Skin of body (tissue), 2 donors: ENCODE measurements around the gene NT5DC1. TPM values are rescaled to one million over a fixed set of nuclear protein-coding genes. Genes with fewer than 3 reads are reported as not detected.

Experiments used
- DNase-seq: peaks from one replicate; lab custom pipeline; 2025; lab: John Stamatoyannopoulos, UW
- total RNA-seq: library from RNA; depleted of rRNA; stranded (reverse); fragments of >200 nt; gene quantifications from one replicate; pipeline ENCODE4 v1.2.3, GENCODE V29; 2014

NT5DC1 gene
- total RNA-seq, 1 donor from 2014 or later = 9.0 TPM

DNA sequence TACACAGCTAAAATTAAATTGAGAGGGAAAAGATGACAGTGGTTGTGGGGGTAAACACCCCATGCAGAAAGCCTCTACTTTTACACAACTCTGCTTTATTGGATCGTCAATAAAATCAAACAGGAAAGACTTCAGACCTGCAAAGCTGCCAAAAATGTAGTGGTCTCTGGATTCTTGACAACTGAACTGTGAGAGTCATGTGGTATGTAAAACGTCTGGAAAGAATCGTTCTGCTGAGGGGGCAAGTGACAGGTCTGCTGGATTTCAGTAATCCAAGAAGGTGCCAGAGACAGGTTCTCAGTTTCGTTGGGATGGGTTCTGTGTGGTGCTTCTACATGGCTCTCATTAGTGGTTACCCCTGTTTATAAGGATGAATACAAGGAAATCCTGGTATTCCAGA, 89.9 kb downstream of the NT5DC1 start:
- no peak for DNase-seq

DNA sequence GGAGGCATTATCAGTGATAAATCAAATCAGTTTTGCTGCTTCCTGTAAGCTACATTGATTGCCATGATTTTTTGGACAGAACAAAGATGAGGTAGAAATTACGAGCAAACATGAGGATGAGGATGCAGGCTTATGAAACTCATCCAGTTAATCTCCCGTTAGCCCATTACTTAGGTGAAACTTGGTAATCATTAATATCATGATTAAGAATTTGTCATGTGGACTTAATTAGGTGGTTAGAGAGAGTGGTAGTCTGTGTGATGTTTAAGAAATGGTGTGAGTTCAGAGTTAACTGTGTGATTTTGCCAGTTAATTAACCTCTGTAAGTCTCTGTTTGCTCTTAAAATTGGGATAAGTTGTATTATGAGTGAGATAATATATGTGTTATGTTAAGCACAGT, 91.2 kb downstream of the NT5DC1 start:
- no peak for DNase-seq

DNA sequence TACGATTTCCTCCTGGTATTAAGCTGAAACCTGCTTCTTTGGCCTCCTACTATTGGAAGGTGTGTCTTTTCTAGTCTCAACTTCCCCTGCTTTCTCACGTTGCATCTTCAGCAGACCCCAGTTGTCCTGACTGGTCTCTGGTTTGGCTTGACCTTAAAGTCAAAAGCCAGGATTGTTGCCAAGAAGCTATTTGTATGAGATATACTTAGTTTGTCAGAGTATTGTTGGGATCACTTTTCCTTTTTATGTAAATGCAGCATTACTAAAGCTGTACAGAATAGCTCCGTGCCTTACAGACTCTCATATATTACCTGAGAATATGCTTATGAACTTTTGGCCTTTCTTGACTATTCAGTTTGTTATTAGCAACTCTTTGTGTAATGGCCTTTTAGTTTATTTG, 92.1 kb downstream of the NT5DC1 start:
- no peak for DNase-seq

DNA sequence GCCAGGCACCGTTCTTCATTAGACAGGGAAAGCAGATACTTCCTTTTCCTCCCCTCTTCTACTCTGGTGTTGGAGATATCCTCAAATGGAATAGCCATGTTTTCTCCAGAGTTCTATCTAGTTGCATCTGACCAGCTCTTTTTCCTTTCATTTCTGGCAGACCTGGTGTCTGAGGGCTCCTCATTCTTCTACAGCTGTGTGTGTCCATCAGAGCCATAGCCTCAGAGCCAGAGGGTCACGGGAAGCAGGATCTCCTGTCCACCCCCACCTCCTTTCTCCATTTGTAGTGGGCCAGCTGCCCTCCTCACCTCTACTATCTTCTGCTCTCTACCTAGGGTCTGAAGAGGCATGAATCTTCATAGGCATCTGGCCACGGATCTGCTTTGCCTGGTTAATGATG, 96.2 kb downstream of the NT5DC1 start:
- DNase-seq = no peak

DNA sequence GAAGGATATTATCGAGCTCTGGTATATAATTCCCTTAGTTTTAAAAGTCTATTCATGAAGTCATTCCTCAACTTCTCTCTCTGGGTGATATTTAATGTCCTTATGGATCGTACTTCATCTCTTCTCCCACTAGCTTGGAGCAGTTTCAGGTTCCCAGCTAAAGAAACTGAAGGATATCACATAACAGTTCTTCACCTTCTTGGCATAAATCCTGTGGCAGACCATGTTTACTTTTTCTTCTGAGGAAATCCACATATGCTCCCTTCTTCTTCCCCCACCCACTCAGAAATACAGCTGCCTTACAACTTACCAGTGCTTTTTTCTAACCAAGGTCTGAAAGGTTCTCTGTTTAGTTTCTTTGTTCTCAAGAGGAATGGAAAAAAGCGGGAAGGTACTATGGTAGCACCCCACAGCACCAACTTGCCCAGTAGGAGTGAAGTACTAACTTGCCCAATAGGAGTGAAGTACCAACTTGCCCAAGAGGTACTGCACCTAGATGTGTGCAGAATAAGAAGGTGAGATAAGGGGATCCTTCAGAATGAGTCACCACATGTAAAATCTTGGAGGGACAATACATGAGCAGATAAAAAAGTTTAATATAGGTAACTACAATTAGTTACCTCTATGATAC, 100.1 kb downstream of the NT5DC1 start:
- no peak for DNase-seq

DNA sequence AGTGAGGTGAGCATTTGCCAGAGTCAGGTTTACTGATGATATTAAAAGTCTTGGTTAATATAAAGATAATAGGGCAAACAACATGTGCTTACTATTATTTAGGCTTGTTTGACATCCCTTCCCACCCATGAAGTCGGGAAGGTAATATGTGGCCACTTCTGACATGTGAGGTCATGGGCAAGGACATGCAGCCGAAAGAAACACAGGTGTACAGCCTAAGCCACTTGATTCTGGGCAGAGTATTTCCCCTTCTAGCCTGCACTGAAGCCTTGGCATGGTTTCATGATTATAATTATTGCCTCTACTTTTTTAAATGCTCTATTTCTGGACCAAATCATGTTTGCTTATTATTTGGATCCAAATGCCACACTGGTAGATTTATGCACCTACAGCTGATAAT, 100.9 kb downstream of the NT5DC1 start:
- DNase-seq = no peak

DNA sequence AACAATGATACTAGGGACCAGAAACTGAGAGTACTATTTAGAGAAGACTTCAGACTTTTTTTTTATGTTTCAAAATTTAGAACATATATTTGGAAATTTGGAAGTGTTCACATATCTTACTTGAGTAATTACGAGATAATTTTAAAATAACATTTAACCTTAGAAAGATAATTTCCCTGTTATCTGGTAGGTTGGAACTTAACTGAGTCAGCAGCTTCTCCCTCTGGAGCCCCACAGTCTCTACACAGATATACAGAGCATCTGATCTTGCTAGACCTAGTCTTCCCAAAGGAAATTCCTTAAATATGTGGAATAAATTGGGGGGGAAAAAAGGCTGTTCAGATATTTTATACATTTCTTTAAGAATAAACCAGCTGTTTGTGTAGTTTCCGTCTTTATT, 104.6 kb downstream of the NT5DC1 start:
- no peak for DNase-seq

DNA sequence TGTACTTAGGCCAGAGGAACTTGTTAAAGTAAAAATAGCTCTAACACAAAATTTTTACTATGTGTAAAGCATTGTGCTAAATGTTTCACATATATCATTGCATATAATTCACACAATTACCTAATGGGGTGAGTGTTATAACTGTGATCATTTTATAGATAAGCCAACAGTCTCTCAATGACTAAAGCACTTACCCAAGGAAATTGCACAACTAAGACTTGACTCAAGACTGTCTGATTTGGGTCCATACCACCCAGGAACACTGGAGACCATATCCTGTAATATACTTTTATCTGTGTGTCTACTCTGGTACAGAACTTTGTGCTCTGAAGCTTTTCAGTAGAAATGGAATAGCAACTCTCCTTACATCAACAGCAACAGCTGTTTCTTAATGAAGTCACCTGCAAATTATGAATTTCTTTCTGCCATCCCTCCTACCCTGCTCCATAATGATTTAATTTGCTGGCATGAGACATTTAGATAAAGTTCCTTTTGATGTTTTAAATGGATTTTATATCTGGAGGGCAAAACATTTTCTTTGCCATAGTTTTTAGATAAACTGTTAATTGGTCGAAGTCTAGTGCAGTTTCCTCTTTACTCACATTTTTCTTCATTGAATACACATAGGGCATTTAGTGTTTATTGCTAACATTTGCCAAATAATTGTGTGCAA, 105.7 kb downstream of the NT5DC1 start:
- DNase-seq = no peak

DNA sequence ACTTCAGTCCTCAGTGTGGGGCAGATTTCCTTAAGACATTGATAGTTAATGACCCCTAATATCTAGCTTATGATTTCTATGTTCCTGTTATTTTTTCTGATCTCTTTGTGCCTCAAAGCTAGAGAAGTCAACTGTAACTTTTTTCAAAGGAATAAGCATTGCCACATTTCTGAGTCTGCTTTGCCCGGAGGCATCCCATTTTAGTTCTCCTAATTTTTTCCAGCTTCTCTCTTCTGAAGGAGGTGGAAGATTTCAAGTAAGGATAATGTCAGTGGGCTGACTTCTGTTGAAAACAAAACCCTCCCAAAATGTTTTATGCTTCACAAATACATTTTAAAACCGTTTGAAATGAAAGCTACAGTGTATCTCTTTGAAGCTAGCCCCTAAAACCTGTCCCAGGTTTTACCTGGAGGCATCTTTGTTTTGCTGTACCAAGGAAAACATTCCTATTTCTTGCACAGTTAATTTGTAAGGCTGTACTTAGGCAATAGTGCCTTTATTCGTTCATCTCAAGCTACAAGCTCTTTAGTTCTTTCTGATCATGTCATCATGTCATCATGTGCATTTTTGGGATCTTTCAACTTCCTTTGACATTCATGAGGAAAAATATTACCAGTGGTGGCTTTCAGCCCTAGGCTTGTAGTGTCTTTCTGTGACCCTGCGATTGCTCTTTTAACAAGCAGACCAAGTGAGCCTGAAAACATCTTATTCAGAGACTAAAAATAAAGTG, 107.6 kb downstream of the NT5DC1 start:
- DNase-seq = no peak

DNA sequence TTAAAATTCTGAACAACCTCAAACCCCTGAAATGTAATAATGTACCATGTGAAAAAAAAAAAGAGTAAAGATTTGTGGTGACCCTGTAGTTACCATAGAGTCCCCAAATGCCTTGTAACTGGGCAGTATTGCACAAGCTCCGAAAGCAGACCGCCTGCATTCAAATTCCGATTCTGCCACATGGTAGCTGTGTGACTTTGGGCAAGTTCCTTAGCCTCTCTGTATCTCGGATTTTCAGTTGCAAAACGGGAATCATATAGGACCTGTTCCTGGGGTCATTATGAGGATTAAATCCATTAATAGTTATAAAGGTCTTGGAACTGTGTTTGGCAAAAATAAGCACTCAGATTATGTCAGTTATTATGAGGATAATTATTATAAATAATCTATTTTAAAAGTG, 109.7 kb downstream of the NT5DC1 start:
- no peak for DNase-seq

DNA sequence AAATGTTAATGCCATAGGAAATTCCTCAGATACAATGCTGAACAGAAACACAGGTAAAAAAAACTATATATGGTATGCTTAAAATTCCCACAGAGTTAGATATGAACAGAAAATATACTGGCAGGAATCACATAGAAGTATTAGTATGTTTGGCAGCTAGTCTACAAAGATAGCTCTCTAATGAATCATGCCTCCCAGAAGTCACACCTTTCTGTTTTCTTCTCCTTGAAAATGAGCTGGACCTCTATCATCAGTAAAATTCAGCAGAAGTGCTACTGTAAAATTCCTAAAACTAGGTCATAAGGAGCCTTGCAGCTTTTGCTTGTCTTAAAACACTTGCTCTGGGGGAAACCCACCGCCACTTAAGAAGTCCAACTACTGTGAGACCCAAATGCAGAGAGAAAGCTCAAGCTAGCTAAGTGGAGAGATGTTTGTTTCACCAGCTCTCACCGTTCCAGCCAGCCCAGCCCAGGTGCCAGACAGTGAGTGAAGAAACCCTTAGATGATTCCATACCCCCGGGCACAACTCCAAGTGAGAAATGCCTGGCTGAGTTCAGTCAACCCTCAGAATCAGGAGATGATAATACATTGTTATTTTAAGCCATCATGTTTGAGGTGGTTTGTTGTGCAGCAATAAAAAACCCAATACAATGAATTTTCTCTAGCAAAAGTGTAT, 110.2 kb downstream of the NT5DC1 start:
- no peak for DNase-seq

DNA sequence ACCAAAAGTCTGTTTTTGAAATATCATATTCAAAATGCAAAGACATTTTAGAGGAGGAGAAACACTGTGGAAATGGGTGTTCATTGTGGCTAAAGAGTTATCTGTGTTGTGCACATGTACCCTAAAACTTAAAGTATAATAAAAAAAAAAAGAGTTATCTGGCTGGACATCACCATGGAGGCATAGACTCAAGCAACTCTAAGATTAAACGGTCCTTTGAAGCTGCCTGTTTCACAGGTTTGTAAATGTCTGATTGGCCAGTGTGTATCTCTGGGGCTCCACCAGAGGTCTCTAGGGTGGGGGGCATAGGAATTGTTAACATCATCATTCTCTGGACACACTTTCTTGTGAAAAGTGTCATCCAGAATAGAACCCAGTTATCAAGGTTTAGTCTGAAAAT, 114.0 kb downstream of the NT5DC1 start:
- DNase-seq = no peak

DNA sequence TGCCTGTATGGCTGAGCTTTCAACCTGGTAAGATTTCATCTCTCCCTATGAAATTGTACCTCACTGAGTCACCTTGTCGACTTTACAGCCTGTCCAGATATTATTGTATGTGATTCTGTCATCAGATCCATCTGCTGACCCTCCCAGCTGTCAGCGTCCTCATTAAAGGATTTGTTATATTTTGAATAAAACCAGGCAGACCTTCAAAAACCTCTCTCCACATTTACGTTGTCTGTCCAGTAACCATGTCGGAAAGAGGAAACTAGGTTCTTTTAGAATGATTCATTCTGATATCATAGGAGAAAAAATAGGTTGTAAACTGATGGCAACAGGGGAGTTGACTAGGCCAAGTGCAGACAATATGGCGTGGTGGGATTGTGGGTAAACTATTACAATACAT, 114.8 kb downstream of the NT5DC1 start:
- DNase-seq = no peak

DNA sequence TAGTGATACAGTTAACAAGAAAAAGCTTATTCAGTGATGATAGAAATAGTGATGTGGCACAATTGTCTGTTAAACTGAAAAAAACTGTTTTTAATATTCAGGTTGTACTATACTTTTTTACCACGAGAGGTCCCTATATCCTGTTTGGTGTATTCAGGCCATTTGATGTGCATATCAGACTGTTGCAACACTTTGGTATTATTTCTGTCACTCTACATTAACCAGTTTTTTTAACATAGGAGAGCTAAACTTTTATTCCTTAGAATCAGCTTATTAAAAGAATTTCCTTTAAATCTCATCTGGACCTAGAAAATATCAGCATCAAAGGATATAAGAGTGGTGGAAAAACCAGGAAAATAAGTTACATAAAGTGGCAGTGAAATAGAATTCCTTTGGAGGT, 116.4 kb downstream of the NT5DC1 start:
- no peak for DNase-seq

DNA sequence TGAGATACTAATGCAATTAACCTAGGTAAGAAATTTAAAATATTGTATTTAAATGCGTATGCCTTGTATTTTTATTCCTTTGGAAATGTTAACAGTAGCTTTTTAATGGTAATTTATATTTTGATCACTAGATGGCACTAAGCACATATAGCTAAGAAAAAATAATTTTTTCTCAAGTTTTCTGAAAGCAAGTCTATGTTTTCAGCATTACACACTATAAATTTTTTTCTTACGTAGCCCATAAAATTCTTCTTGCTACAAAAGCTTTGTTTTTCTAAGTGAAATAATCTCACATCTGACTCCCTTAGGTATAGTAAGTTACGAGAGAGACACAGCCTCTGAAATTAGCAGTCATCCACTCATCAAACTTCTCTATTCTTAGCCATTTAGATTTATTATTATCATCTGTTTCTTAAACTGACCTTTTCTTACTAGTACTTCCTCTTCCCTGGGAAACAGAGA, 117.5 kb downstream of the NT5DC1 start:
- DNase-seq = no peak

DNA sequence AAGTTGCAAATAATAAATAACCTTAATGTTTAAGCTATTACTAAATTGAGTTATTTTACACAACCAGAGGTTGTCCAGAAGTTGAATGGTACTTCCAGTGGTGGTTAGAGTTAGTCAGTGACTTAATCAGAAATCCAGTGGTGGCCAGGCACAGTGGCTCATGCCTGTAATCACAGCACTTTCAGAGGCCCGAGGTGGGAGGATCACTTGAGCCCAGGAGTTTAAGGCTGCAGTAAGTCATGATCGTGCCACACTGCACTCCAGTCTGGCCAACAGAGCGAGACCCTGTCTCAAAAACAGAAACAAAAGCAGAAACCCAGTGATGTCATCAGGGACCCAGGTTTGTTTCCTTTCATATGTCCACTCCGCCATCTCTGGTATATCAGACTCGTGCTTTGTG, 118.2 kb downstream of the NT5DC1 start:
- no peak for DNase-seq

DNA sequence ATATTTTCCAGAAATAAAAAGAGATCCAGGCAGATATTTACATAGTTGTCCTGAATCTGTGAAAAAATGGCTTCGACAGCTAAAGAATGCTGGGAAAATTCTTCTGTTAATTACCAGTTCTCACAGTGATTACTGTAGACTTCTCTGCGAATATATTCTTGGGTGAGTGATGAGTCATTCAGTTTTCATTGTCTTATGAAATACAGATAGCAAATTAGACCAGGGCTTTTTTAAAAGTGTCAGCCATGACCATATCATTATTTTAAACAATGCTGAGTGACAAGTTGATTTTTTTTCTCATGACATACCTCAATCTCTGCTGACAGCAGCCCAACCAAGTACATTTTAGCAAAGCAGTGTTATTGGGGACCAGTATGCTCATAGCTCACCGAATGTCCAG, 120.4 kb downstream of the NT5DC1 start:
- DNase-seq = no peak

DNA sequence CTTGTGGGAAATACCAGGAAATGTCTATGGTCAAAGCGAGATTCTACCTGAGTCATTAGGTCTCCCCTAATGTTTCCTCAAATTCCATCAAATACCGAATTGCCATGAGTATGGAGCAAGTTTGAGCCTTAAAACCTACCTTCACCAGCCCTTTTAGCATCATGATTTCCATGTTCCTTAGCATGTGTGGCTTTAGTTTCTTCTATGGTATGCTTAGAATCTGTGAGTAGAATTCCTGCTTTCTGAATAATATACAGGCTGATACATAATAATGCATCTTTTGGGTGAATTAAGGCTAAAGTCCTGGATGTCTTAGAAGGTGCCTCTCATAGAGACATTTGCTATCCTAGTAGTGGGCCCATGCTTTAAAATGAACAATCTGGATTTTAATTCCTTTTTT, 121.3 kb downstream of the NT5DC1 start:
- no peak for DNase-seq

DNA sequence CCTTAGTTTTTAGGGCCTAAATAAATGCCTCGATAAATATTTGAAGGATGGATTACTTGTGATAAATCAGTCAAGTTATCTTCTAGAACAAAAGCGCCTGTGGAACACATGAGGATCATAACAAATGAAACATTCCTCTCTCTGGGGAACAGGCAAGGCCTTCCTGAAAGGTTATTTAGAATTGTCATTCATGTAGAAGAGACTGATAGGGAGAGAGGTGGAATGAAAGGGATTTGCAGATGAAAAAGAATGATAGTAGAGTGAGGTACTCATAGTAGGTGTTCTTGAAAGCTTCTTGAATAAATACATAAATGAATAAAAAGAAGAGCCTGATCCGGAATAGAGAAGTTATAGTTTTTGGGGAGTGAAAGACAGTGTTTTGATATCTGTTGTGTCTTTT, 122.7 kb downstream of the NT5DC1 start:
- DNase-seq = no peak

DNA sequence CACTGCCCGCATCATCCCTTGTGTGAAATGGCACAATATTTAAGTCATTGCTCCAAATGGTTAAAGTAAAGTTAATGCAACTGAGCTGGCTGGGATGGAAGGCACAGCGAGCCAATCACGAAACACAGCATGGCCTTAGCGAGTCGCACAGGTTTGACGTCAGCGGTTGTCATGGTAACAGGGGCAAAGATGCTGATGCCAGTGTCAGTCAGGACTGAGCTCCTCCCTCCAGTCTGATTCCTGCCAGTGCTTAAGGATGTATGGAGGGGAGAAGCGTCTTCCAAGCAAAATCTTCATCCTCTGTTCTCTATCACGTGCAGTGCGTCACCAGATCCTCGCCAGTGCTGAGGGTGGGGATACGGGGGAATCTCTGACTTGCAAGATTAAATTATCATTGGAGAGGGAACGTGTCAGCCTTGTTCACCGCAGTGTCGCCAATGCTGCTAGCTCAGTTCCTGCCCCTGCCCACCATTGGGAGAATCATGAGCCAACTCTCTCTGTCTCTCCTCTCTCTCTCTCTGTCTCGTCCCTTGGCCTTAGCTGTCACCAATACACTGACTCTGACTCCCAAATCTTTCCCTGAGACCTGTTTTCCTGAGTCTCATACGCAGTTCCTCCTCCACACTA, 128.7 kb downstream of the NT5DC1 start:
- DNase-seq = peak; percentile 93

DNA sequence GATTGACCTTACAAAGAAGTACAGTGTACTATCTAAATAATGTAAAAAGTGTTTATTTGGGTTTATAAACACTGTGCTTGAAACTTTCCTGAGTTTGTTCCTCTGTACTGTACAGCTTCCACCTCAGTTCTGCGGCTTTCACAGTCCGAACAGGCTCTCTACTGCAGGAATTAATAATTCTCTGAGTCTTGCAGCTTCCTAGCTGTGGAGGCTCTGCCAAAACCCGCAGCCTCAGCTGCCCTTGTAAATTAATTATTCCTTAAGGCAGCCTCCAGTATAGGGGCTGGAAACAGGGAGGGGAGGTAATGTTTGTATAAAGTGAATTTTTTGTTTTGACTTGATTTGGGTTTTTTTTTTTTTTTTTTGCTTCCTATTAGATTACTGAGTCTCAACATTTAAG, 134.0 kb downstream of the NT5DC1 start:
- DNase-seq = no peak

DNA sequence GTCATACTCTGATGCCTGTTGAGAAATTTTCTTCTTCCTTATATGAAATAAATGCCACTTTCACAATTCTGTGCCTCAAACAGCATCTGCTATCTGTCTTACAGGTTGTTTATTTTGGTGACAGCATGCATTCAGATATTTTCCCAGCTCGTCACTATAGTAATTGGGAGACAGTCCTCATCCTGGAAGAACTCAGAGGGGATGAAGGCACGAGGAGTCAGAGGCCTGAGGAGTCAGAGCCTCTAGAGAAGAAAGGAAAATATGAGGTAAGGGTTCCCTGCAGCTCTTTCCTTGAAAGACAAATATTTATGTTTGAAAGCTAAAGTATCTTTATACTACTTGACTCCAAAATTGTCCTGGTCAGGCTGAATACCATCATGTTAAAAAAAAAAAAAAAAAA, 137.4 kb downstream of the NT5DC1 start:
- DNase-seq = no peak
